ENCODE measurements around the gene RPL31. TPM values are rescaled to one million over a fixed set of nuclear protein-coding genes. Genes with fewer than 3 reads are reported as not detected.

Gene RPL31
- total RNA-seq, 1 experiment from 2014 or later = 1,893 TPM

DNA sequence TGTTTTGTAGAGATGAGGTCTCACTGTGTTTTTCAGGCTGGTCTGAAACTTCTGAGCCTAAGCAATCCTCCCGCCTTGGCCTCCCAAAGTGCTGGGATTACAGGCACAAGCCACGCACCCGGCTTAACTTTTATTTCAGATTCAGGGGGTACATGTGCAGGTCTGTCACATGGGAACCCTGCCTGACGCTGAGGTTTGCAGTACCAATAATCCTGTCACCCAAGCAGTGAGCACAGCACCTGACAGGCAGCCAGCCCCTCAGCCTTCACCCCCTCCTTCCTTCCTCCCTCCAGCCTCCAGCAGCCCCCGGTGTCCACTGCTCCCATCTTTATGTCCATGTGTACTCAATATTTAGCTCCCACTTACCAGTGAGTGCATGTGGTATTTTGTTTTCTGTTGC lies 46.0 kb upstream of the RPL31 start:
- Histone ChIP-seq H3K23me2 (ENCODE audit: insufficient read length, low read depth, low read length, poor library complexity, severe bottlenecking) (no peaks in the 10 kb centered on the region), H3K56ac (ENCODE audit: insufficient read length, low read depth, low read length) (no peak overlapping the region), H2BK20ac (ENCODE audit: low read depth, low read length, poor library complexity, severe bottlenecking) (no peak overlapping the region), H4K20me1 (ENCODE audit: control insufficient read depth, insufficient read depth, insufficient read length) (no peaks in the 10 kb centered on the region), H2BK5ac (ENCODE audit: insufficient read length, low read length) (no peak overlapping the region), H2BK12ac (ENCODE audit: insufficient read length, low read depth, low read length) (no peak overlapping the region), H3K4me1 (ENCODE audit: insufficient read depth, low read length) (no peaks in the 10 kb centered on the region), H4K91ac (ENCODE audit: insufficient read length, low read depth, low read length) (no peak overlapping the region), H3K23ac (ENCODE audit: insufficient read length, low read depth, low read length) (no peak overlapping the region), H4K8ac (replicated peaks; ENCODE audit: insufficient read length, low read depth, low read length) (no peak overlapping the region), H2AFZ (ENCODE audit: low read length) (no peak overlapping the region), H3T11ph (ENCODE audit: low read length) (no peak overlapping the region), H4K5ac (ENCODE audit: insufficient read length, low read depth, low read length) (no peak overlapping the region), H3K27ac (ENCODE audit: insufficient read length, low read depth, low read length) (no peak overlapping the region), H3K27me3 (ENCODE audit: insufficient read depth, low read length) (no peaks in the 10 kb centered on the region), H3K9me3 (ENCODE audit: control insufficient read depth, low read depth, low read length) (no peaks in the 10 kb centered on the region), H3K9ac (ENCODE audit: extremely low read depth, insufficient read length, low read length) (no peak overlapping the region), H3K4me2 (ENCODE audit: insufficient read depth, insufficient read length, low read length) (no peak overlapping the region), H3K79me2 (ENCODE audit: insufficient read depth, low read length) (no peaks in the 10 kb centered on the region), H3K79me1 (ENCODE audit: insufficient read depth, low read depth, low read length, poor library complexity, severe bottlenecking) (no peaks in the 10 kb centered on the region), H3K4ac (ENCODE audit: low read depth, low read length) (no peak overlapping the region), H2AK5ac (ENCODE audit: insufficient read length, low read length) (no peak overlapping the region), H3K14ac (ENCODE audit: insufficient read depth, low read length) (no peak overlapping the region), H2BK15ac (ENCODE audit: low read depth, low read length) (no peak overlapping the region), H2BK120ac (ENCODE audit: low read depth, low read length, poor library complexity, severe bottlenecking) (no peak overlapping the region), H3K18ac (ENCODE audit: insufficient read length, low read depth, low read length) (no peak overlapping the region)
- Mint-ChIP-seq H3K36me3 (ENCODE audit: insufficient read depth in 1 of 3, low read depth in 3 of 3) (no peaks in the 10 kb centered on the region), H3K4me1 (peaks cover 14 to 20% of the 10 kb centered on the region in 2 experiments), H3K27me3 (ENCODE audit: low read depth) (no peaks in the 10 kb centered on the region; the same call in none of the 2 replicates), H3K27ac (no peak overlapping the region; a peak in 1 of 7 replicates), H3K4me3 (no peak overlapping the region), H3K9me3 (no peaks in the 10 kb centered on the region)
- no CpG with 5 or more reads among the region's 5 CpGs for WGBS (ENCODE audit: extremely low coverage, insufficient read length, low lambda C conversion rate)
- TF ChIP-seq, protein P1, sequence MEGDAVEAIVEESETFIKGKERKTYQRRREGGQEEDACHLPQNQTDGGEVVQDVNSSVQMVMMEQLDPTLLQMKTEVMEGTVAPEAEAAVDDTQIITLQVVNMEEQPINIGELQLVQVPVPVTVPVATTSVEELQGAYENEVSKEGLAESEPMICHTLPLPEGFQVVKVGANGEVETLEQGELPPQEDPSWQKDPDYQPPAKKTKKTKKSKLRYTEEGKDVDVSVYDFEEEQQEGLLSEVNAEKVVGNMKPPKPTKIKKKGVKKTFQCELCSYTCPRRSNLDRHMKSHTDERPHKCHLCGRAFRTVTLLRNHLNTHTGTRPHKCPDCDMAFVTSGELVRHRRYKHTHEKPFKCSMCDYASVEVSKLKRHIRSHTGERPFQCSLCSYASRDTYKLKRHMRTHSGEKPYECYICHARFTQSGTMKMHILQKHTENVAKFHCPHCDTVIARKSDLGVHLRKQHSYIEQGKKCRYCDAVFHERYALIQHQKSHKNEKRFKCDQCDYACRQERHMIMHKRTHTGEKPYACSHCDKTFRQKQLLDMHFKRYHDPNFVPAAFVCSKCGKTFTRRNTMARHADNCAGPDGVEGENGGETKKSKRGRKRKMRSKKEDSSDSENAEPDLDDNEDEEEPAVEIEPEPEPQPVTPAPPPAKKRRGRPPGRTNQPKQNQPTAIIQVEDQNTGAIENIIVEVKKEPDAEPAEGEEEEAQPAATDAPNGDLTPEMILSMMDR (conservative IDR thresholded peaks at IDR 0.05) = no peak
- DNase-seq = no peak
